HEK293T (cell line): ENCODE results near the gene THSD7A.

Source experiments
- CTCF ChIA-PET: fragments of 350-600 bp; formaldehyde crosslinking; extraction: SDS; loops from one replicate; lab custom pipeline; 2021; ENCODE audit warnings: antibody characterized with exemption, inconsistent platforms; lab: Yijun Ruan, JAX
- POLR2A ChIA-PET: fragments of 350-600 bp; formaldehyde crosslinking; extraction: SDS; loops from one replicate; lab custom pipeline; 2020; ENCODE audit warnings: antibody characterized with exemption, inconsistent platforms; lab: Yijun Ruan, JAX
- DNase-seq: peaks from one replicate; pipeline ENCODE4 v3.0.0; 2012; ENCODE audit warnings: mixed read lengths; ENCODE audit errors: extremely low spot score
- ARNT ChIP-seq: fragments of 450-650 bp; IDR thresholded peaks from 2 replicates; pipeline ENCODE4 v1.6.1; 2017; ENCODE audit warnings: mild to moderate bottlenecking
- BHLHE40 ChIP-seq: fragments of 450-650 bp; IDR thresholded peaks from 2 replicates; pipeline ENCODE4 v1.6.1; 2016; ENCODE audit warnings: mild to moderate bottlenecking, moderate library complexity, borderline replicate concordance
- CTBP1 ChIP-seq: fragments of 450-650 bp; IDR thresholded peaks from 2 replicates; pipeline ENCODE4 v1.6.1; 2016; ENCODE audit warnings: borderline replicate concordance
- ELF4 ChIP-seq: fragments of 450-650 bp; IDR thresholded peaks from 2 replicates; pipeline ENCODE4 v1.6.1; 2017; ENCODE audit warnings: antibody characterized with exemption
- FOXA1 ChIP-seq: fragments of 450-650 bp; IDR thresholded peaks from 2 replicates; pipeline ENCODE4 v1.6.1; 2016; ENCODE audit warnings: mild to moderate bottlenecking
- FOXK2 ChIP-seq: fragments of 450-650 bp; IDR thresholded peaks from 2 replicates; pipeline ENCODE4 v1.6.1; 2016; ENCODE audit warnings: mild to moderate bottlenecking
- FOXM1 ChIP-seq: fragments of 450-650 bp; IDR thresholded peaks from 2 replicates; pipeline ENCODE4 v1.6.1; 2017; ENCODE audit warnings: mild to moderate bottlenecking, borderline replicate concordance
- HDGF ChIP-seq: fragments of 450-650 bp; IDR thresholded peaks from 2 replicates; pipeline ENCODE4 v1.6.1; 2017; ENCODE audit warnings: antibody characterized with exemption, borderline replicate concordance
- L3MBTL2 ChIP-seq: fragments of 450-650 bp; conservative IDR thresholded peaks from 2 replicates; pipeline ENCODE4 v1.6.1; 2016; ENCODE audit warnings: mild to moderate bottlenecking
- LEF1 ChIP-seq: fragments of 450-650 bp; IDR thresholded peaks from 2 replicates; pipeline ENCODE4 v1.6.1; 2017; ENCODE audit warnings: mild to moderate bottlenecking, borderline replicate concordance
- NFRKB ChIP-seq: fragments of 450-650 bp; IDR thresholded peaks from 2 replicates; pipeline ENCODE4 v1.6.1; 2016; ENCODE audit warnings: mild to moderate bottlenecking, moderate library complexity
- SP1 ChIP-seq: fragments of 450-650 bp; IDR thresholded peaks from 2 replicates; pipeline ENCODE4 v1.6.1; 2017
- SUZ12 ChIP-seq: fragments of 450-650 bp; IDR thresholded peaks from 2 replicates; pipeline ENCODE4 v1.6.1; 2016; ENCODE audit warnings: mild to moderate bottlenecking
- TARDBP ChIP-seq: fragments of 450-650 bp; IDR thresholded peaks from 2 replicates; pipeline ENCODE4 v1.6.1; 2016
- ZNF384 ChIP-seq: fragments of 450-650 bp; IDR thresholded peaks from 2 replicates; pipeline ENCODE4 v1.6.1; 2016
- TF ChIP-seq, protein P1 (sequence below): fragments of 450-650 bp; IDR thresholded peaks from 2 replicates; pipeline ENCODE4 v1.6.1; 2016

THSD7A gene

DNA sequence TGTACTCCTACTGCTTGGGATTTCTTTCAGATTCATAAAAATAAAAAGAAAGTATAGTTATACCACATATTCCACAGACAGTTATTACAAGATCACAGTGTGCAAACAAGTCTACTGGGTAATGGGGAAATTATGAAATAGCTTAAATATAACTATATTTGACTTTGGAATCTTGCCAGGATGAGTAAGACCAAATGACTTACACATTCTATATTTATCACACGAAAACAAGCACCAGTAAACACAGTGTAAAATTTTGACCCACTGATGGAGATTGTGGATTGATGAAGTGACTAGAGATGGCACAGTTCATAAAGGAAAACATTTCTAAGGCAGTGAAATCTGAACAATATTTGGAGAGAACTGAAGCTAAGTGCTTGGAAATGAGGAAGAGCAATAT is 339.7 kb downstream of the THSD7A start:
- DNase-seq, result no peak
- TF ChIP-seq ARNT, result no peak
- no peak for TF ChIP-seq FOXM1
- TF ChIP-seq TARDBP, result no peak
- TF ChIP-seq L3MBTL2, result no peak
- POLR2A ChIA-PET, result no interaction called here
- CTCF ChIA-PET, result no interaction called here

DNA sequence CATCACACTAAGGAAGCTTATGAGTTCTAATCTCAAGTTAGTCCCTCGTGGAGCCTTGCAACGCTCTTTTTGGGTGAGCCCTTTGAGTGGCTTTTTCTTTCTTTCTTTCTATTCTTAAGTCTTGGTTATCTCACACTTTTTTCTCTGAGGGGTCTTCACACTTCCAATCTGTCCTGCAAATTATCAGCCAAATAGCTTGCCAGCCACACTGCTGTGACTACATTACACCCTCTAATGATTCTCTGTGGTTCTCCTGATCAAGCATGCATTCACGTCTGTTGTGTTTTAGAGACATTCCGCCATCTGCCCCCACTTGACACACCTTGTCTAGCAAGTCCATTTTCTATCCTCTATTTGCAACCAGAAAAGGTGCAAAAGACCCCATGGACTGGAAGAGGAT is 340.2 kb downstream of the THSD7A start:
- ChIA-PET CTCF (no interaction called here), POLR2A (no interaction called here)

DNA sequence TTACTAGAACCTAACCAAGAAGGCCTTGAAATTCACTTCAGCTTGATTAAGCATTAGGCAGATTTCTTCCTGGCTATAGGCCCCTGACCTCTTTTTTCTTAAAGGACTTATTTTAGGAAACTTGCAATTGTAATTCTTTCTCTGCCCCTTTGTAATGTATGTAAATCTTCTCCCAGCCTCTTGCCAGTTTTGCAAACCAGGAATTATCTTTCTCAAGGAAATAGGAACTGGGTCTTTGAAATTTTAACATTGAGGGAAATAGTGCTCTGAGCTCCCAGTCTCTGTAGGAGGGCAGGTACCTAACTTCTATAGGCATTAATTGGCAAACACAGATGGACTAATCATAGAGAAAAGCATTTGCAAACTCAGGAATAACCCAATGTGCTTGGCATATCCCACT is 342.7 kb downstream of the THSD7A start:
- ChIA-PET POLR2A (no interaction called here), CTCF (no interaction called here)
- TF ChIP-seq LEF1, result no peak
- no peak for TF ChIP-seq L3MBTL2
- TF ChIP-seq, protein P1, sequence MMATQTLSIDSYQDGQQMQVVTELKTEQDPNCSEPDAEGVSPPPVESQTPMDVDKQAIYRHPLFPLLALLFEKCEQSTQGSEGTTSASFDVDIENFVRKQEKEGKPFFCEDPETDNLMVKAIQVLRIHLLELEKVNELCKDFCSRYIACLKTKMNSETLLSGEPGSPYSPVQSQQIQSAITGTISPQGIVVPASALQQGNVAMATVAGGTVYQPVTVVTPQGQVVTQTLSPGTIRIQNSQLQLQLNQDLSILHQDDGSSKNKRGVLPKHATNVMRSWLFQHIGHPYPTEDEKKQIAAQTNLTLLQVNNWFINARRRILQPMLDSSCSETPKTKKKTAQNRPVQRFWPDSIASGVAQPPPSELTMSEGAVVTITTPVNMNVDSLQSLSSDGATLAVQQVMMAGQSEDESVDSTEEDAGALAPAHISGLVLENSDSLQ, result no peak
- no peak for TF ChIP-seq FOXK2
- no peak for TF ChIP-seq CTBP1
- TF ChIP-seq SUZ12, result no peak
- no peak for TF ChIP-seq FOXA1
- no peak for TF ChIP-seq NFRKB
- TF ChIP-seq ELF4, result no peak
- no peak for TF ChIP-seq SP1
- no peak for TF ChIP-seq HDGF
- no peak for TF ChIP-seq FOXM1
- no peak for TF ChIP-seq ZNF384
- no peak for TF ChIP-seq BHLHE40
- TF ChIP-seq TARDBP, result no peak
- DNase-seq, result no peak

More for the DNA sequence above, 340.2 kb downstream of the THSD7A start:
- no peak for DNase-seq
- no peak for TF ChIP-seq ELF4
- no peak for TF ChIP-seq SP1
- no peak for TF ChIP-seq FOXM1
- TF ChIP-seq FOXK2, result no peak
- no peak for TF ChIP-seq ARNT
- TF ChIP-seq CTBP1, result no peak
- no peak for TF ChIP-seq BHLHE40
- no peak for TF ChIP-seq TARDBP

DNA sequence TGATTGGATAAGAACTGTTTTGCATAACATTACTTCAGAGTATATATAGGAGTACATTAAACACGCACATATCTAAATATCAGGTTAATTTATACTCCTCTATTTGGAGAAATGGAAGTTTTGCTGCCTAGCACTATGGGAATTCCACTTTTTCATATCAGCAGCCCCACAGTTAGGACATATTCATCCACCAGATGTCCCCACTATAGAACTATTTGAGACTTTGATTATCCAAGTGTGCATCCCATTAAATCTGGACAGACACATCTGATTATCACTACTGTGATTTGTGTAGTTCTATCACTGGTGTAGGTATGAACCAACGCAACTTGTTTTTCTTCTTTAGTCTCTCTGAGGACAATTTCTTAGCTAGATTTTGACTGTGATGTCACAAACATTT is 345.7 kb downstream of the THSD7A start:
- no peak for TF ChIP-seq FOXM1
- TF ChIP-seq, protein P1, result no peak
- TF ChIP-seq ARNT, result no peak
- TF ChIP-seq CTBP1, result no peak
- TF ChIP-seq TARDBP, result no peak
- no peak for TF ChIP-seq L3MBTL2
- TF ChIP-seq BHLHE40, result no peak
- TF ChIP-seq ZNF384, result no peak
- TF ChIP-seq FOXK2, result no peak
- TF ChIP-seq LEF1, result no peak
- no peak for TF ChIP-seq SP1
- TF ChIP-seq SUZ12, result no peak
- POLR2A ChIA-PET, result no interaction called here
- no peak for DNase-seq
- CTCF ChIA-PET, result no interaction called here

DNA sequence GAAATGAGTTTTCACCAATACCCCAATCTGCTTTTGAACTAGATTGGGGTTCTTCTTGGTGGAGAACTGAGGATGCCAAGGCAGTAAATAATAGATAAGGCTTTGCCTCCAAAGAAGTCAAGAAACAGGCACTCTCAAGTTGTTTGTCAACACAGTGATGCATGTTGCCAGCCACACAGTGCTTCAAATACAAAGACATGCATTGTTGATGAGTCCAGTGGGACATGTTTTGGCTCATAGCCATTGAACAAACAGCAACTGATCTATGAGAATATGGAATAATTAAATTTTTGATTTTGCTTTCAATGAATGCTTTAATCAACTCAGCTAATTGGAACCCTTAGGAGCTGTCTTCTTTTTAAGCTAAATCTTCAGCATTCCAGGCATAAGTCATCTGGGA is 346.4 kb downstream of the THSD7A start:
- POLR2A ChIA-PET, result no interaction called here
- DNase-seq, result no peak
- TF ChIP-seq ELF4 (no peak), FOXK2 (no peak)
- CTCF ChIA-PET, result no interaction called here

DNA sequence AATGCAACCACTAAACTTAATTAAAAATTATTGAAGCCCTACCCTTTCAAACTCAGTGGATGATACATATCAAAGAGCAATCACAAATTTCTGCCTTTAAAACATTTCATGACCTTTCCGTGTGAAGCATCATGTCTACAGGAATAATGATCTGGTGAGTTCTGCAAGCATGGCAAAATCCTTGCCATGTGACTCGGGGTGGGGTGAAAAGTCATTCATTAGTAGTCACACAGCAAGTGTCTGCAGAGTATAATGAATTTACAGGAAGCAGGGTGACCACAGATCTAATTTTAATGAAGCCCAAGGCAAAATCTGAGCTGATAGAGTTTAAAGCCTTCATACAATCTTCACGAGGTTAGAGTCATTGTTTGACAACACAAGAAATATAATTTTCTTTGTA is 351.9 kb downstream of the THSD7A start:
- no peak for DNase-seq
- ChIA-PET CTCF (no interaction called here), POLR2A (no interaction called here)
- TF ChIP-seq TARDBP (no peak), L3MBTL2 (no peak), HDGF (no peak), NFRKB (no peak), SP1 (no peak), BHLHE40 (no peak), FOXA1 (no peak), FOXK2 (no peak), FOXM1 (no peak), CTBP1 (no peak), ARNT (no peak), ZNF384 (no peak)
- TF ChIP-seq, protein P1, result no peak

DNA sequence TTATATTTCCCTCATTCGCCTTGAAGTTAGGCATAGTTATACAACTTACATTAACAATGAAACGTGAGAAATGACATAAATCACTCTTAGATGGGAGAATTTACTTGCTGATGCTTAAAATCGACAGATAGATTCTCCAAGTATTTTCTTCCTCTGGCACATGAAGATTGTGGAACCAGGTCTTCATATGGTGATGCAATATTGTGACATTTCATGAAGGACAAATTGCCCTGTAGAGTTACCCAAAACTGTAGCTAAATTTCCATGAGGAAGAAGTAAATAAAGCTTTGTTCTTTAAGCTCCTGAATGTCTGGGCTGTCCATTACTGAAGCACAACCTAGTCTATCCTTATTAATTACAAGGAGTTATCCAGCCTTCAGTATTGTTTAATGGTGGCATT is 353.1 kb downstream of the THSD7A start:
- no peak for TF ChIP-seq ELF4
- no peak for TF ChIP-seq SP1
- TF ChIP-seq FOXA1, result no peak
- DNase-seq, result no peak
- CTCF ChIA-PET, result no interaction called here
- POLR2A ChIA-PET, result no interaction called here
